Measurements from ENCODE around the gene TRIL.

TRIL gene

DNA sequence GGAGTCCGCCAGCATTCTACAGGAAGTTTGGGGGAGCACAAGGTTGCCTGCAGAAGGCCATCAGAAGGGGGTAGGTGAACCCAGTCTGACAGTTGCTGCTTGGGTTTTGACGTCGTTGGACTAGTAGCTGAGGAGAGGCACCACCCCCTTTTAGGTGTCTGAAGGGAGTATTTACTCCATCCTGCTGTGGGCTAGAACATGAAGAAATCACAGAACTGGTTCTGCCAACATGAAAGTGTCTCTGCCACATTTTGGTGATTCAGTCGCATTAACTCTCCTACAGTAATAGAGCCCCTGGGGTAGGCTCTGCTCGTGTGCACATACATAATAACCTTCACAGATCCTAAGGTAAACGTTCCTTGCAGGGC is 834 bp upstream of the TRIL start:
- H3K27me3 Mint-ChIP-seq, result peaks cover 58% of the 10 kb centered on the region
- H3K4me3 Mint-ChIP-seq, result no peak overlapping the region
- H3K27ac Mint-ChIP-seq, result no peak overlapping the region
- peaks cover 15% of the 10 kb centered on the region for H3K4me1 Mint-ChIP-seq
- no peaks in the 10 kb centered on the region for H3K9me3 Mint-ChIP-seq
- no peak for ATAC-seq
- no peaks in the 10 kb centered on the region for H3K36me3 Mint-ChIP-seq

DNA sequence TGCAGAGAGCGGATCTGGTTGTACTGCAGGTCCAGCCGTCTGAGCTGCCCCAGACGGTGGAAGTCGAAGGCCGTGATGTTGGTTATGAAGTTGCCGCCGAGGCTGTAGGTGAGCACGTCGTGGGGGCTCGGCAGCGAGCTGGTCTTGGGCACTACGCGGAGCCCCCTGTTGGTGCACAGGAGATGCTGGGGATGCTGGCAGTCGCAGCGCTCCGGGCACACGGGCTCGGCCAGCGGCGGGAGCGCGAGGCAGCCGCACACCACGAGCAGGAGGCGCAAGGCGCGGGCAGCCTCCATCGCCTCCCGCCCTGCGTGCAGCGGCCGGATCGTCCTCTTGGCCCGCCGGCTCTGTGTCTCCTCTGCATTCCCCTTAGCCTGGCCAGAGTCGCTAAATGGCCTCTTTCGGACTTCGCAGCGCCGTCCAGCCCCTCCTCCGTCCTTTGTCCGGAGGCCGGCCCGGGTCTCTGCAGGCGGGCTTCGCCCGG is 337 bp downstream of the TRIL start:
- Mint-ChIP-seq H3K27ac (no peak overlapping the region), H3K9me3 (no peaks in the 10 kb centered on the region), H3K4me1 (peaks cover 15% of the 10 kb centered on the region), H3K36me3 (no peaks in the 10 kb centered on the region), H3K27me3 (peaks cover 64% of the 10 kb centered on the region), H3K4me3 (no peak overlapping the region)
- no peak for ATAC-seq

DNA sequence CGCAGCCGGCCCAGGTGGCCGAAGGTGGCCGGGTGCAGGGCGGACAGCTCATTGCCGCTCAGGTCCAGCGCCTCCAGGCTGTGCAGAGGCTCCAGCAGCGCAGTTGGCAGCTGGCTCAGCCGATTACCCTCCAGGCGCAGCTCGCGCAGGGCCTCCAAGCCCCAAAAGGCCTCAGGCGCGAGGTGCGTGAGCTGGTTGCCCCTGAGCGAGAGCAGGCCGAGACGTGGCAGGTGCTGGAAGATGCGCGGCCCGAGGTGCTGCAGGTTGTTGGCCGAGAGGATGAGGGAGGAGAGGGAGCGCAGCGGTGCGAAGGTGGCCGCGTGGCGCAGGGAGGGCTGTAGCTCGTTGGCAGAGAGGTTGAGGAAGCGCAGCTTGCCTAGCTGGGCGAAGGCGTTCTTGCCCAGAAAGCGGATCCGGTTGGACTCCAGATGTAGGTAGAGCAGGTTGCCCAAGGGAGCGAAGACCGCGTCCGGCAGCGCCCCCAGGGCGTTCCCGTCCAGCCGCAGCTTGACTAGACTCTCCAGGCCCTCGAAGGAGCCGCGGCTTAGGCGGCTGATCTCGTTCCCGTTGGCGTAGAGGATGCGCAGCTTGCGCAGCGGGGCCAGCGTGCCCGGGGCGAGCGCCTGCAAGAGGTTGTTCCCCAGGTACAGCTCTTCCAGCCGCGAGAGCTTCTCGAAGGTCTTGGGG is 923 bp downstream of the TRIL start:
- no peaks in the 10 kb centered on the region for H3K36me3 Mint-ChIP-seq
- no peaks in the 10 kb centered on the region for H3K9me3 Mint-ChIP-seq
- H3K4me1 Mint-ChIP-seq, result peaks cover 15% of the 10 kb centered on the region
- H3K27ac Mint-ChIP-seq, result no peak overlapping the region
- ATAC-seq, result no peak
- peaks cover 70% of the 10 kb centered on the region for H3K27me3 Mint-ChIP-seq
- H3K4me3 Mint-ChIP-seq, result peak overlapping the region; percentile 27

DNA sequence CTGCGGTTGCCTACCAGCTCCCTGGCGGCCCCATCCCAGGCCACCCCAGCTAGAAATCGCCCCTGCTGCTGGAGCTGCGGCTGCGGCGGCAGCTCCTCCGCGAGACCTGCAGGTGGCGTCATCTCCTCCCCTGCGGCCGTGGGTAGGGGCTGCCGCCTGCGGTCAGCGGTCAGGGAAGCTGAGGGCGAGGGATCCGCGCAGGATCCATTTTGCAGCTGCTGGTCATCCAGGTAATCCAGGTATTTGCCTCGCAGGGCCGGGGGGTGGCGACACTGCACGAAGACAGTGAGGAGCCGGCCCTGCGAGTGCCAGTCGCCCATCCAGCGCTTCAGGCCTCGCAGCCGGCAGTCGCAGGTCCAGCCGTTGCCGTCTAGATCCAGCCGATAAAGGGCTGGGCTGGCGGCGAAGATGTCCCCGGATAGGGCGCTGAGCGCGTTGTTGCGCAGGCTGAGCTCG is 1.5 kb downstream of the TRIL start:
- no peak for ATAC-seq
- Mint-ChIP-seq H3K27me3 (peaks cover 76% of the 10 kb centered on the region), H3K9me3 (no peaks in the 10 kb centered on the region), H3K4me1 (peaks cover 15% of the 10 kb centered on the region), H3K36me3 (no peaks in the 10 kb centered on the region), H3K27ac (no peak overlapping the region), H3K4me3 (no peak overlapping the region)

DNA sequence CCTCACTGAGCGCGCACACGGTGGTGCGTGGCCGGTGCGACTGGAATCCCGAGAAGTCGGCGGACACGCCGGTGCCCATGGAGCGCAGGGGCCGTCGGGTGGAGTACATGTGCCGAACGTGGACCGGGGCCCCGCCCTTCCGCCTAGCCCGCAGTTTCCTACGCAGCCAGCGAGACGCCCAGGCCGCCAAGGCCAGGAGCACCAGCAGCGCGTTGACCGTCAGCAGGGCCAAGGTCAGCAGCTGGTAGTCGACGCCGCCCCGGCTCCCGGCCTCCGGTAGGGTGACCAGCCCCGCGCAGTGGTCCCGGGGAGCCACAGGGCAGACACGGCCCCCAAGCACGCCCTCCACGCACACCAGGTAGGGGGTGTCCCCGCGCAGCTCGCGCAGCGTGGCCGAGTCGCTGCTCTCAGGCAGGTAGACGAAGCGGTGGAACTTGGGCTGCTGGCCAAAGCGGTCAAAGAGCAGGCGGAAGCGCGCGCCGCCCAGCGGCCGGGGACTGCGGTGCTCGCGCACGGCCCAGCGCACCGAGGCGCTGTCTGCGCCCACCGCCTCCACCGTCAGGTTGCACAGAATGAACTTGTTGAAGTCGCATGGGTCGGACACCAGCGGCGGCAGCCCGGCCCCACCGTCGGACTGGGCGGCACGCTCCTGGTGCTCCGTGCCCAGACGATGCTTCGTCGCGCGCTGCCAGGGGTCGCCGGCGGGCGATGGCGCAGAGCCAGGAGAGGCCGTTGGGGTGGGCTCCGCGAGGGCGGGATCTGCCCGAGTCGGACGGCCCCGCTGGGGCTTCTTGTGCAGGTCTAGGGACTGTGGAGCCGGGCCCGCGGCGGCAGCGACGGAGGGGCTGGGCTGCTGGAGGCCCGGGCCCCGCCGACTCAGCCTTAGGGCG is 2.2 kb downstream of the TRIL start:
- Mint-ChIP-seq H3K4me1 (peaks cover 15% of the 10 kb centered on the region), H3K36me3 (no peaks in the 10 kb centered on the region), H3K27me3 (peaks cover 83% of the 10 kb centered on the region), H3K9me3 (no peaks in the 10 kb centered on the region), H3K27ac (no peak overlapping the region), H3K4me3 (peak overlapping the region; percentile 37)
- no peak for ATAC-seq

DNA sequence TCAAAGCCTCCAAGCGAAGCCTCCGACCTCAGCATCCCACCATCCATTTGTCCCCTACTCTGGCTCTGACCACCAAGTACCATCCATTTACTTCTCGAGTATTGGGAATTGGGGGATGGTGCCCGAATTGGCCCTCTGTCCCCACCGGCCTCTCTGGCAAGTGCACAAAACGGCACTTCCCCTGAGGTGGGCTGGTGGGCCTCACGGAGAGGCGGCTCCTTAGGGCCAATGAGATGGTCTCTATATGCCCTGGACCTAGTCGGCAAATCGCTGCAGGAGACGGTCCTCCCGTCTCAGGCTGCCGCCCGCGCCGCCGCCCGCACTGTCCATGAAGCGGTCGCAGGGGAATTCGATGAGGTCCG is 2.8 kb downstream of the TRIL start:
- Mint-ChIP-seq H3K36me3 (no peaks in the 10 kb centered on the region), H3K9me3 (no peaks in the 10 kb centered on the region), H3K4me1 (peaks cover 15% of the 10 kb centered on the region), H3K27me3 (peaks cover 88% of the 10 kb centered on the region), H3K4me3 (peak overlapping the region; percentile 7), H3K27ac (no peak overlapping the region)
- ATAC-seq, result no peak

DNA sequence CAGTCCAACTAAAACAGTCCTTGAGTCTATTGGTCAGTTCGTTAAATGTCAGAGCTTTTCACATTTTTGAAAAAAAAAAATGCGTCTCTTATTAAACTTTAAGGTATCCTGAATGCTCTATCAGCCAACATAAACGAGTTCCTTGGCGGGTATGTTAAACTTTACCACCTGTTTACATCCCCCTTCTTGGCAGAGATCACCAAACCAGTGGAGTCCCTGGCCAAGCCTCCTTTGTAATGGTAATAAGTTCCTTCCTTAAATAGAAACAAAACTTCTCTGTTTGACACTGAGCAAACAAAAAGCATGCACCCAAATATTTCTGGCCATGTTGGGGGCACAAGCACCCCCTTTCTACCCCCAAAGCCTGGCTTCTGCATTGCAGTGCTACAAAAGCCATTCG is 3.2 kb downstream of the TRIL start:
- H3K4me3 Mint-ChIP-seq, result no peak overlapping the region
- no peak for ATAC-seq
- no peak overlapping the region for H3K27ac Mint-ChIP-seq
- no peaks in the 10 kb centered on the region for H3K9me3 Mint-ChIP-seq
- peaks cover 88% of the 10 kb centered on the region for H3K27me3 Mint-ChIP-seq
- H3K36me3 Mint-ChIP-seq, result no peaks in the 10 kb centered on the region
- H3K4me1 Mint-ChIP-seq, result peaks cover 15% of the 10 kb centered on the region

DNA sequence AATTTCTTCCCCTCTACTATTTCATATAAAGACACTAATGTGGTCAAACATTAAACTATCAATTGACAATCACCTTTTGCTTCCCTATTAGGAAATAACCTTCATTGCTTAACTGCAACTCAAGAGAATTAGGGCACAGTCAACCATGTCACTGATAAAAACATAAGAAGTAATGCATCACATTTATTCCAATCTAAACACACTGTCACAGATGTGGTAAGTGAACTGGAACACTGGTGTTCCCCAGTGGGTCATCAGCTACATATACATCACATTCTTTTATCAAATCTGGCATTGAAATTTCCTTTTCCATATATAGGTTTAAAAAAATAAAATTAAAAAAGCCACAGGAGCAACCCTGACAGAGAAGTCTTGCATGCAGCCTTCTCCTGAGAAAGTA is 3.7 kb downstream of the TRIL start:
- Mint-ChIP-seq H3K36me3 (no peaks in the 10 kb centered on the region), H3K4me3 (no peak overlapping the region), H3K27ac (no peak overlapping the region), H3K4me1 (peaks cover 15% of the 10 kb centered on the region), H3K27me3 (peaks cover 88% of the 10 kb centered on the region), H3K9me3 (no peaks in the 10 kb centered on the region)
- ATAC-seq, result no peak

DNA sequence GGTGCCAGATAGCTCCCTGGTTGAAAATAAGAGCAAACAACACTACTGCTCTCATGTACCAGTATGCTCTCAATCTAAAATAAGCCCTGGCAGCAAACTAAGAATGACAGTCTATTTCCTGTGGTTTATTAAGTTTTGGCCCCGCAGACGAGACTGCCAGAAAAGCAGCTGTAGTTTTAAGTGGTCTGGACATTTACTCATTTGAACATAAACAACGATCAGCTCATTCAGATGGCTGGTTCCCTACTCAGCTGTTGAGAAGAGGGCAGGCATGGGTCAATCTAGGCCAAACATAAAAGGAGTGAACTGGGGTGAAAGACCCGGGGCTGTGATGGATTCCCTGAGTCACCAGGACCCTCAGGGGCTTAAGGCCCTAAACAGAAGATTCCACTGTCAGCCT is 4.5 kb downstream of the TRIL start:
- Mint-ChIP-seq H3K4me3 (no peak overlapping the region), H3K27ac (no peak overlapping the region), H3K36me3 (no peaks in the 10 kb centered on the region), H3K4me1 (peaks cover 15% of the 10 kb centered on the region), H3K27me3 (peaks cover 87% of the 10 kb centered on the region), H3K9me3 (no peaks in the 10 kb centered on the region)
- no peak for ATAC-seq

DNA sequence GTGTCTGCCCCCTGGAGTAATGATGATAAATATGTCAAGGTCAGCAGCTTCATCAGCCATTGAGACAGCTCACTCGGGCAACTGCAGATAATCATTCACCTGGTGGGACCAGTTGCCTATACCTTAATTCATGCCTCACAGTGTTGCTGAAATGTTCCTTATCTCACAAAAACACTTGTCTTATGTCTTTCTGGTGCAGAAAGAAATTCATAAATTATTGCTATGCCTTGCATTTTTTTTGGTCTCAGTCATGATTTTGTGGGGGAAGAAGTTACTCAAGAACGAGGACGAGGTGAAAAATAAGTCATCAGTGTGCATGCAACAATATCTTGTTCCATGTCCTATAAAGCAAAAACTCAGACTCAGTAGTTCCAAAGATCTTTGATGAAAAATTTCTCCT is 16.0 kb downstream of the TRIL start:
- H3K9me3 Mint-ChIP-seq, result no peaks in the 10 kb centered on the region
- no peak overlapping the region for H3K27ac Mint-ChIP-seq
- no peaks in the 10 kb centered on the region for H3K36me3 Mint-ChIP-seq
- H3K4me1 Mint-ChIP-seq, result no peaks in the 10 kb centered on the region
- peaks cover 46% of the 10 kb centered on the region for H3K27me3 Mint-ChIP-seq
- ATAC-seq, result no peak
- no peak overlapping the region for H3K4me3 Mint-ChIP-seq

DNA sequence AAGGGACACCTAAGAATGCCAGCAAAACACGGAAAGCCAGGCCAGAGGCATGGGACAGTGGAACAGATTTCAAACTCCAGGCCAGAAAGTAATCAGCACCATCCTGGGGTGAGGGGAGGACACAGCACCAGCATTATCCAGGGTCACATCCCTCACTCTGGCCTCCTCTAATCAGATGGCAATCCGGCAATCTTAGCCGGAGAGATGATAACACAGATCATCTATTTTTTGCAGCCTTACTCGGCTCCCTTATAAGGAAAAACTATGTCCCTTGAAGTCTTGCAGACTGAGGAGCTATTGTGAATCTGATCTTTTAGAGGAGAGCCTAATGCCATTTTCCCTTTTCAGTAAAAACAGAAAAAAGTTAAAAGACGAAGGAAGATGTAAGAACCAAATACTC is 16.5 kb downstream of the TRIL start:
- Mint-ChIP-seq H3K36me3 (no peaks in the 10 kb centered on the region), H3K27me3 (peaks cover 43% of the 10 kb centered on the region), H3K4me1 (no peaks in the 10 kb centered on the region), H3K9me3 (no peaks in the 10 kb centered on the region), H3K4me3 (no peak overlapping the region), H3K27ac (no peak overlapping the region)
- no peak for ATAC-seq

DNA sequence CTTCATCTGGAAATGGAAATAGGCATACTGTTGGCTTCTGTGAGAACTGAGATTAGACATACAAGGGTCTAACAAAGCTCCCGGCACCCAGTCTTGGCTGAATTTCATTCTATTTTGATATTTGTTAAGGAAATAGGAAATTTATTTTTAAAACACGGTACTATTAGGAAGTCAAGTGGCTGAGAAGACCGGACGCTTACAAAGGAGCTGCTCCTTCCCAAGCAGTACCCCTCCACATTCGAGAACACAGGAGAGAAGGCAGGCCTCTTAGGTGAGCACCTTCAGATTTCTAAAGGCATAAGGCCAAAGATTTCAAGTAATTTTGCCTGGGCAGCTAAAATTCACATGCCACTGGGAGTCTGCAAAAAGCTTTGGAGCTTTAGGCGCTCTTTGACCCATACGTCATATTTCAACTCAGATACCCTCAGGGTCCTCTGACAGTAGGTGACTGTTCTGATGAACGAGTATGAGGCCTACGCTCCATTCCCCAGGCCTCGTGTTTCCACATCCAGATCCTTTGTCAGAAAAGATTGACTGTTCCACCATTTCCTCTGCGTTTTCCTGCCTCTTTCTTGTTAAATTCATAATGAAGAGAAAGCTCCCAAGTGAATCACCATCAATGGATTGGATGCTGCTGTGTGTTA is 17.3 kb downstream of the TRIL start:
- H3K9me3 Mint-ChIP-seq, result no peaks in the 10 kb centered on the region
- no peaks in the 10 kb centered on the region for H3K4me1 Mint-ChIP-seq
- H3K4me3 Mint-ChIP-seq, result no peak overlapping the region
- H3K27me3 Mint-ChIP-seq, result peaks cover 43% of the 10 kb centered on the region
- no peak for ATAC-seq
- H3K36me3 Mint-ChIP-seq, result no peaks in the 10 kb centered on the region
- no peak overlapping the region for H3K27ac Mint-ChIP-seq

DNA sequence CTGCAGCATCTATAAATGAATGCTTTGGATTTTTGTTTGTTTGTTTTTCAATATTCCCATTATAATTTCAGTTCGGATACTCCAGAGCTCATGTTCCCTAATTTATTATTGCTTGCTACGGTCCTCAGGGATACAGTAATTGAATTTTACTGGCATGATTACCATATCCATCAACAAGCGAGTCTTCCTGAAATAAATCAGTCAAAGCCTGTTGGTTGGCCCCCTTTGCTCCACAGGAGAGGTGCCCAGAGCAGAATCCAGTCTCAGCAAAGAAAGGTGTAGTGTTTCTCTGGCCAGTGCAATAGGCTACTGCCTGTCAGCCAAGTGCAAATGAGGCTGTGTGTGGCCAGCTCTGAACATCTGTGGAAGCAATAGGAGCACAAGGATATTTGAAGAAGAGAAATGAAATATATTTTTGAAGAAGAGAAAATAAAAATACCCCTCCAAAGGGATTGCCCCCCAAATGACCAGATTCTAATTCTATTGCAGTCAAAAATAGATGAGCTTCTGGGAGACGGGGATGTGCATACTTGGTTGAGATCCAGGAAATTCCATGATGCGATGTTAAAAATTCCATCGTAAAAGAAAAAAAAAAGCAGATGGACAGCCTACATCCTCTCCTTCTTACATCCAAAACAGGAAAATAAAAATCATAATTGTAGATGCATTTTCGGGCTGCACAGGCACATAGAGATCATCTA is 18.1 kb downstream of the TRIL start:
- no peaks in the 10 kb centered on the region for H3K36me3 Mint-ChIP-seq
- no peaks in the 10 kb centered on the region for H3K4me1 Mint-ChIP-seq
- ATAC-seq, result no peak
- no peak overlapping the region for H3K27ac Mint-ChIP-seq
- peaks cover 50% of the 10 kb centered on the region for H3K27me3 Mint-ChIP-seq
- H3K9me3 Mint-ChIP-seq, result no peaks in the 10 kb centered on the region
- H3K4me3 Mint-ChIP-seq, result no peak overlapping the region

DNA sequence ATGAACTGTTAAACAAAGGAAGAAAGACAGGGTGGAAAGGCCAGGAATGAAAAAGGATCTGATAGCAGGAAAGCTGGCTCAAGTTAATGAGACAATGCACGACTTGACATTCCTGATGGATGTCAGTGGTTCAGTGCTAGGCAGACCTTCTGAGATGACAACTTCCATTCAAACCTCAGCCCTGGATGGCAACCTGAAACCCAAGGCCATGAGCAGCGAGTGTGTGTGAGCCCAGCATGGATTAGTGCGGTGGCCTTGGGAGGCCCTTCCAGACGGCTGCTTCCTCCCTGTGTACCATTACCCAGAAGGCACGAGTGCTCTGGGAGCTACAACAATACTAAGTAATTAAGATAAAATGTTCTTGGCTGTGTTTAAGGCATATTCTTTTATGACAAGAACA is 18.8 kb downstream of the TRIL start:
- Mint-ChIP-seq H3K4me1 (no peaks in the 10 kb centered on the region), H3K4me3 (no peak overlapping the region), H3K27me3 (peaks cover 50% of the 10 kb centered on the region), H3K9me3 (no peaks in the 10 kb centered on the region), H3K27ac (no peak overlapping the region), H3K36me3 (no peaks in the 10 kb centered on the region)
- ATAC-seq, result no peak

DNA sequence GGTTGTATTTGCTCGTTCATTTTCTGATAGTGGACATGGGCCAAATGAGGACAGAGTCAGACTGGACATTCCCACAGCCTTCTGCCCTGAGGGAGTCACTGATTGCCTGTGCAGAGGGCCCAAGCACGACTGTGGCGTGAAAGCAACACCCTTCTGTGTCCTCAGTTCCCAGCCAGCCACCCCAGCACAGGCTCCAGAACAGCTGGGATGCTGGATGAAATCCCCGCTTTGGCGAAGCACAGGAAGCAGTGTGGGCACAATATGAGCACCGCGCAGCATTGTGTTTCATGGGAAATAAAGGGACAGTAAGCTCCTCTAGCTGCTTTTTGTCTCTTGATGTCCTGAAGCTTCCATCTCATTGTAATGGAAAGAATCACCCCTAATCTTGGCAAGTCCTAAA is 20.5 kb downstream of the TRIL start:
- no peak overlapping the region for H3K4me3 Mint-ChIP-seq
- no peak for ATAC-seq
- H3K36me3 Mint-ChIP-seq, result no peaks in the 10 kb centered on the region
- H3K9me3 Mint-ChIP-seq, result no peaks in the 10 kb centered on the region
- no peaks in the 10 kb centered on the region for H3K4me1 Mint-ChIP-seq
- H3K27me3 Mint-ChIP-seq, result peaks cover 55% of the 10 kb centered on the region
- H3K27ac Mint-ChIP-seq, result no peak overlapping the region

All from stimulated activated memory B cell treated with anti-CD40 and anti-IgM and Interleukin-4, amounts not matched to agents 10 μg/mL and 1 μg/mL and 100 μg/mL, for 72 hours (primary cell).